GM12878 (cell line): Measurements from ENCODE around the gene ZNF311. TPM values are rescaled to one million over a fixed set of nuclear protein-coding genes. Genes with fewer than 3 reads are reported as not detected.

Source experiments
- CUX1 ChIP-seq: IDR thresholded peaks from 2 replicates; pipeline ENCODE4 v1.6.1; 2012; ENCODE audit warnings: improper control_type of control experiment, low read depth, low read length; ENCODE audit not compliant: insufficient replicate concordance
- E4F1 ChIP-seq: fragments of 450-650 bp; IDR thresholded peaks from 2 replicates; pipeline ENCODE4 v1.6.1; 2018; ENCODE audit warnings: borderline replicate concordance, mild to moderate bottlenecking; ENCODE audit not compliant: partially characterized antibody
- EP300 ChIP-seq, 2 experiments: fragments of 150-350 bp in 1 of 2; IDR thresholded peaks; 2 replicates each; pipeline ENCODE4 v1.6.1; 2011 to 2012; ENCODE audit warnings: low read depth in 2 of 2, low read length in 2 of 2, borderline replicate concordance in 1 of 2, improper control_type of control experiment in 1 of 2, inconsistent platforms in 1 of 2; ENCODE audit not compliant: control insufficient read depth in 1 of 2
- FOXK2 ChIP-seq: fragments of 450-650 bp; IDR thresholded peaks from 2 replicates; pipeline ENCODE4 v1.6.1; 2017; ENCODE audit warnings: mild to moderate bottlenecking, moderate library complexity
- GATAD2B ChIP-seq: fragments of 450-650 bp; conservative IDR thresholded peaks from 2 replicates; pipeline ENCODE4 v1.6.1; 2017; ENCODE audit warnings: low read depth, mild to moderate bottlenecking, moderate library complexity
- IKZF2 ChIP-seq, 2 experiments: fragments of 450-650 bp; IDR thresholded peaks; 2 replicates each; pipeline ENCODE4 v1.6.1; 2017; ENCODE audit warnings: mild to moderate bottlenecking in 2 of 2, moderate library complexity in 2 of 2
- NFYA ChIP-seq: IDR thresholded peaks from 2 replicates; pipeline ENCODE4 v1.6.1; 2011; ENCODE audit warnings: low read depth, mild to moderate bottlenecking, low read length, improper control_type of control experiment, borderline replicate concordance
- PML ChIP-seq: IDR thresholded peaks from 2 replicates; pipeline ENCODE4 v1.6.1; 2012; ENCODE audit warnings: low read length, inconsistent platforms
- YY1 ChIP-seq: IDR thresholded peaks from 2 replicates; pipeline ENCODE4 v1.6.1; 2011; ENCODE audit warnings: low read depth, mild to moderate bottlenecking, low read length
- ZBED1 ChIP-seq: IDR thresholded peaks from 2 replicates; pipeline ENCODE4 v1.6.1; 2016; ENCODE audit warnings: borderline replicate concordance
- ZNF24 ChIP-seq: fragments of 450-650 bp; IDR thresholded peaks from 2 replicates; pipeline ENCODE4 v1.6.1; 2017; ENCODE audit warnings: antibody characterized with exemption, mild to moderate bottlenecking
- polyA plus RNA-seq, 11 experiments: library from polyadenylated mRNA; depleted of rRNA in 4 of 11; unstranded in 6 of 11; stranded (reverse) in 5 of 11; fragments of >200 nt; fragmentation: Nextera tagmentation in 4 of 11; fragmentation: Illumina TruSeq in 1 of 11; extraction: Ambion mirVana in 4 of 11; extraction: Trizol in 1 of 11; gene quantifications; 1 replicate in 1 of 11; 2 replicates in 10 of 11; pipeline versions ENCODE4 v1.2.1 to v1.2.3, GENCODE V29; 2011 to 2016; ENCODE audit warnings: inconsistent platforms in 2 of 11, missing spikeins in 2 of 11, low read depth in 1 of 11
- total RNA-seq, 4 experiments: library from RNA; depleted of rRNA in 3 of 4; stranded (reverse); fragments of >200 nt in 3 of 4; fragmentation: Illumina TruSeq in 1 of 4; extraction: Trizol in 1 of 4; gene quantifications; 2 replicates each; pipeline versions ENCODE4 v1.2.1 to v1.2.3, GENCODE V29; 2013 to 2021
- TF ChIP-seq, protein P1 (sequence below): fragments of 150-350 bp; IDR thresholded peaks from 2 replicates; pipeline ENCODE4 v1.6.1; 2016; ENCODE audit warnings: low read depth, low read length
- TF ChIP-seq, protein P2 (sequence below): IDR thresholded peaks from 2 replicates; pipeline ENCODE4 v1.6.1; 2011; ENCODE audit warnings: low read depth, mild to moderate bottlenecking, low read length, moderate library complexity, borderline replicate concordance; ENCODE audit errors: extremely low read depth
- TF ChIP-seq, protein P3 (sequence below): fragments of 450-650 bp; IDR thresholded peaks from 2 replicates; pipeline ENCODE4 v1.6.1; 2018; ENCODE audit warnings: mild to moderate bottlenecking, low read depth, moderate library complexity; ENCODE audit not compliant: partially characterized antibody

ZNF311 gene
- total and polyA plus RNA-seq, 10 of the 15 experiments (the other 5 are each of a cell fraction or from before 2014, with no cell fraction given), result 0.07 TPM; not detected in 9

DNA sequence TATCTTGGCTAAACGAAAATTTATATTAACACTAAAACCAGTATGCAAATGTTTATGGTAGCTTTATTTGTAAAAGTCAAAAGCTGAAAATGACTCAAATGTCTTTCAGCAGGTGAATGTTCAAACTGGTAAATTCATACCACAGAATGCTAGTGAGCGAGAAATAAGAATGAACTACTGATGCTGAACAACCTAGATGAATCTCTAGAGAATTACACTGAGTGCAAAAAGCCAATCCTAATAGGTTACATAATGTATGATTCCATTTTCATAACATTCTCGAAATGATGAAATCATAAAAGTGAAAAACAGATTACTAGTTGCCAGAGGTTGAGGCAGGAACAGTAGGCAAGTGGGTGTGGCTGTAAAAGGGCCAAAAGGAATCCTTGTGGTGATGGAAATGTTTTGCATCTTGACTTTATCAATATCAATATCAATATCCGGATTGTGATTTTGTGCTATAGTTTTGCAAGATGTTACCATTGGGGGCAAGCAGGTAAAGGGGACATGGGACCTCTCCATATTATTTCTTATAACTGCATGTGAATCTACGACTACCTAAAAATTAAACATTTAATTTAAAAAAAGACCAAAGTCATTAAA lies 26.1 kb downstream of the ZNF311 start (continued):
- TF ChIP-seq EP300 (IDR thresholded peaks at IDR 0.05; ENCODE audit: borderline replicate concordance in 1 of 2, control insufficient read depth in 1 of 2, low read depth in 2 of 2, low read length in 2 of 2) (0 out of 4 replicates have a peak, but pooled peaks of 1 of the 2 experiments have one; percentile 31), ZNF24 (peak; percentile 90), GATAD2B (no peak), YY1 (no peak), CUX1 (no peak), NFYA (no peak), IKZF2 (IDR thresholded peaks at IDR 0.05) (0 out of 4 replicates have a peak, but pooled peaks have one; percentile 18 to 27), PML (no peak), FOXK2 (no peak), E4F1 (no peak), ZBED1 (no peak)
- TF ChIP-seq, protein P1, sequence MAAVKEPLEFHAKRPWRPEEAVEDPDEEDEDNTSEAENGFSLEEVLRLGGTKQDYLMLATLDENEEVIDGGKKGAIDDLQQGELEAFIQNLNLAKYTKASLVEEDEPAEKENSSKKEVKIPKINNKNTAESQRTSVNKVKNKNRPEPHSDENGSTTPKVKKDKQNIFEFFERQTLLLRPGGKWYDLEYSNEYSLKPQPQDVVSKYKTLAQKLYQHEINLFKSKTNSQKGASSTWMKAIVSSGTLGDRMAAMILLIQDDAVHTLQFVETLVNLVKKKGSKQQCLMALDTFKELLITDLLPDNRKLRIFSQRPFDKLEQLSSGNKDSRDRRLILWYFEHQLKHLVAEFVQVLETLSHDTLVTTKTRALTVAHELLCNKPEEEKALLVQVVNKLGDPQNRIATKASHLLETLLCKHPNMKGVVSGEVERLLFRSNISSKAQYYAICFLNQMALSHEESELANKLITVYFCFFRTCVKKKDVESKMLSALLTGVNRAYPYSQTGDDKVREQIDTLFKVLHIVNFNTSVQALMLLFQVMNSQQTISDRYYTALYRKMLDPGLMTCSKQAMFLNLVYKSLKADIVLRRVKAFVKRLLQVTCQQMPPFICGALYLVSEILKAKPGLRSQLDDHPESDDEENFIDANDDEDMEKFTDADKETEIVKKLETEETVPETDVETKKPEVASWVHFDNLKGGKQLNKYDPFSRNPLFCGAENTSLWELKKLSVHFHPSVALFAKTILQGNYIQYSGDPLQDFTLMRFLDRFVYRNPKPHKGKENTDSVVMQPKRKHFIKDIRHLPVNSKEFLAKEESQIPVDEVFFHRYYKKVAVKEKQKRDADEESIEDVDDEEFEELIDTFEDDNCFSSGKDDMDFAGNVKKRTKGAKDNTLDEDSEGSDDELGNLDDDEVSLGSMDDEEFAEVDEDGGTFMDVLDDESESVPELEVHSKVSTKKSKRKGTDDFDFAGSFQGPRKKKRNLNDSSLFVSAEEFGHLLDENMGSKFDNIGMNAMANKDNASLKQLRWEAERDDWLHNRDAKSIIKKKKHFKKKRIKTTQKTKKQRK, result no peak
- TF ChIP-seq, protein P2, sequence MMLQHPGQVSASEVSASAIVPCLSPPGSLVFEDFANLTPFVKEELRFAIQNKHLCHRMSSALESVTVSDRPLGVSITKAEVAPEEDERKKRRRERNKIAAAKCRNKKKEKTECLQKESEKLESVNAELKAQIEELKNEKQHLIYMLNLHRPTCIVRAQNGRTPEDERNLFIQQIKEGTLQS, result no peak
- TF ChIP-seq, protein P3, sequence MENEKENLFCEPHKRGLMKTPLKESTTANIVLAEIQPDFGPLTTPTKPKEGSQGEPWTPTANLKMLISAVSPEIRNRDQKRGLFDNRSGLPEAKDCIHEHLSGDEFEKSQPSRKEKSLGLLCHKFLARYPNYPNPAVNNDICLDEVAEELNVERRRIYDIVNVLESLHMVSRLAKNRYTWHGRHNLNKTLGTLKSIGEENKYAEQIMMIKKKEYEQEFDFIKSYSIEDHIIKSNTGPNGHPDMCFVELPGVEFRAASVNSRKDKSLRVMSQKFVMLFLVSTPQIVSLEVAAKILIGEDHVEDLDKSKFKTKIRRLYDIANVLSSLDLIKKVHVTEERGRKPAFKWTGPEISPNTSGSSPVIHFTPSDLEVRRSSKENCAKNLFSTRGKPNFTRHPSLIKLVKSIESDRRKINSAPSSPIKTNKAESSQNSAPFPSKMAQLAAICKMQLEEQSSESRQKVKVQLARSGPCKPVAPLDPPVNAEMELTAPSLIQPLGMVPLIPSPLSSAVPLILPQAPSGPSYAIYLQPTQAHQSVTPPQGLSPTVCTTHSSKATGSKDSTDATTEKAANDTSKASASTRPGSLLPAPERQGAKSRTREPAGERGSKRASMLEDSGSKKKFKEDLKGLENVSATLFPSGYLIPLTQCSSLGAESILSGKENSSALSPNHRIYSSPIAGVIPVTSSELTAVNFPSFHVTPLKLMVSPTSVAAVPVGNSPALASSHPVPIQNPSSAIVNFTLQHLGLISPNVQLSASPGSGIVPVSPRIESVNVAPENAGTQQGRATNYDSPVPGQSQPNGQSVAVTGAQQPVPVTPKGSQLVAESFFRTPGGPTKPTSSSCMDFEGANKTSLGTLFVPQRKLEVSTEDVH, result no peak
